ENCODE results near the gene MCAT. TPM values are rescaled to one million over a fixed set of nuclear protein-coding genes. Genes with fewer than 3 reads are reported as not detected.

Gene MCAT
- total and polyA plus RNA-seq, 2 experiments from 2014 or later: 16.0 to 18.2 TPM

DNA sequence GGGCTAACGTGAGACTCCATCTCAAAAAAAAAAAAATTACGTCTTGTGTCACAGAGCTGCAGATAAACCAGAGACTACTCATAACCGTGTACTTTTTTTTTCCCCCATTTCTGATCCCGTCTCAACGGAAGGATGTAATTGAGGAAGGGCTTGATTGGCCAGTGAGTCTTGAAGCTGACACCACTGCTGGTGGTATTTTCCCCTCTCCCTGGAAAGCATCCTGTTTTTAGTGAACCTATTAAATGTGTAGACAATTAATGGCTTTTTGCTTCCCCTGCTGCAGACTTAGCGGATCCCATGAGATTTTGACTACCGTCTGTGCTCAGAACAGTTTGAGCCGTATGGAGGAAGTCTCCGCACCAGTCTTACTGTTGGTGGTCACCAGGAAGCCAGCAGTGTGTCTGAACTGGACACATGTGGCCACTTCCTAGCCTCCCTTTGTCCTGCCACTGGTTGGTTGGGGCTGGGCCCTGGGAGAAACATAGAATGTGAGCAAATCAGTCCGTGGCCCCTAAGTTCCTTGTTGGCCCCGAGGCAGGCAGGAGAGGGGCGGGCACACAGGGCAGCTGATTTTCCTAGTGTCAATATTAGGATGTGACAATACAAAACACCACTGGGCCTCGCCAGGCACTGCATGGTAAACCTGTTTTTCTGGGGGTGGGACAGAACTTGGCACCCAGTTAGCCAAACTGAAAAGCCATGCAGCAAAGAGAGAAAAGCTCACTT lies 29.5 kb downstream of the MCAT start:
- TF ChIP-seq EZH2 (IDR thresholded peaks at IDR 0.05; ENCODE audit: insufficient read depth, poor library complexity, severe bottlenecking): no peak
- no peak for TF ChIP-seq EZH2phosphoT487 (IDR thresholded peaks at IDR 0.05; ENCODE audit: insufficient read depth, low read depth)
- Histone ChIP-seq H3F3A (ENCODE audit: insufficient read depth) (no peaks in the 10 kb centered on the region), H3K9me3 (ENCODE audit: low read depth) (no peaks in the 10 kb centered on the region), H3K27ac (no peak overlapping the region), H3K9me2 (ENCODE audit: insufficient read depth) (no peaks in the 10 kb centered on the region), H3K4me3 (no peak overlapping the region), H3K9ac (no peak overlapping the region), H2AFZ (no peak overlapping the region), H3K4me1 (ENCODE audit: insufficient read depth) (no peaks in the 10 kb centered on the region), H3K79me2 (ENCODE audit: insufficient read depth) (no peaks in the 10 kb centered on the region), H3K27me3 (replicated peaks; ENCODE audit: insufficient read depth) (peaks cover 20% of the 10 kb centered on the region), H3K4me2 (ENCODE audit: unreplicated experiment) (no peak overlapping the region), H3K36me3 (ENCODE audit: low read depth) (no peaks in the 10 kb centered on the region), H4K20me1 (ENCODE audit: insufficient read depth) (no peaks in the 10 kb centered on the region)
- WGBS, 2 experiments (ENCODE audit: low coverage in 1 of 2, low lambda C conversion rate in 2 of 2, missing lambda C conversion rate in 2 of 2): 64 to 65% methylated on average over 13 of the region's 13 CpGs
- DNase-seq: no peak
- in situ Hi-C loops (cut with MboI): no loop called here

GRCh38 chr22:43110927-43111623 lies 32.1 kb downstream of the MCAT start:
- Histone ChIP-seq H3K79me2 (ENCODE audit: insufficient read depth) (no peaks in the 10 kb centered on the region), H3K9me2 (ENCODE audit: insufficient read depth) (no peaks in the 10 kb centered on the region), H3K9ac (no peak overlapping the region), H3K9me3 (ENCODE audit: low read depth) (no peaks in the 10 kb centered on the region), H3K4me3 (peak overlapping the region; percentile 64), H3K27me3 (replicated peaks; ENCODE audit: insufficient read depth) (peaks cover 25% of the 10 kb centered on the region), H3K4me2 (ENCODE audit: unreplicated experiment) (peak overlapping the region; percentile 87), H2AFZ (peak overlapping the region; percentile 62), H3F3A (ENCODE audit: insufficient read depth) (no peaks in the 10 kb centered on the region), H3K4me1 (ENCODE audit: insufficient read depth) (no peaks in the 10 kb centered on the region), H3K36me3 (ENCODE audit: low read depth) (no peaks in the 10 kb centered on the region), H3K27ac (no peak overlapping the region), H4K20me1 (ENCODE audit: insufficient read depth) (no peaks in the 10 kb centered on the region)
- in situ Hi-C loops (cut with MboI): no loop called here
- peak; percentile 15 for TF ChIP-seq EZH2 (IDR thresholded peaks at IDR 0.05; ENCODE audit: insufficient read depth, poor library complexity, severe bottlenecking)
- TF ChIP-seq EZH2phosphoT487 (IDR thresholded peaks at IDR 0.05; ENCODE audit: insufficient read depth, low read depth): no peak
- peak; percentile 11 for DNase-seq
- WGBS, 2 experiments (ENCODE audit: low coverage in 1 of 2, low lambda C conversion rate in 2 of 2, missing lambda C conversion rate in 2 of 2): 12 to 13% methylated on average over 76 to 84 of the region's 86 CpGs

DNA sequence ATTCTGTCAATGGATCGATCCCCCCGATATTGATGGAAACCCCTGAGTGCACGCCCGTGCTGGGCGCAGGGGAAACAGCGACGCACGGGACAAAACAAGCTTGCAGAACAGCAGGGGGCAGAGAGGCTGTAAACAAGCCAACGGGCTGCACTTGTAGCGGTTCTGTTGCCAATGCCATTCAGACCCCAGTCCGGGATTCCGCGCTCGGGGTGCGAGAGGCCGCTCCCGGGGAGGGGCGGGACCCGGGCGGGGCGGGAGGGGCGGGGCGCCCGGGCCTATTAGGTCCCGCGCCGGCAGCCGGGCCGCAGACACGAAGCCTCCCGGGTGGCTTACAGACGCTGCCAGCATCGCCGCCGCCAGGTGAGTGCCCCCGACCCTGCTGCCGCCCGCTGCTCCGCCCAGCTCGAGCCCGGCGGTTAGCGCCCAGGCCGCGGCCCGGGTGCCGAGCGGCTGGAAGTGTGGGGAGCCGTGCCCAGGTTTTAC lies 32.7 kb downstream of the MCAT start, which contains the start of gene BIK:
BIK (plus strand) TSS at position 307 of the 483 bp plus-strand sequence. CDS start 13,273 bp downstream, outside the sequence.
- no peaks in the 10 kb centered on the region for H3K36me3 ChIP-seq (ENCODE audit: low read depth)
- WGBS, 2 experiments (ENCODE audit: low coverage in 1 of 2, low lambda C conversion rate in 2 of 2, missing lambda C conversion rate in 2 of 2): 2% methylated on average over 23 to 31 of the region's 49 CpGs
- peak within 1 kb of the TSS; percentile 64 for H3K4me3 ChIP-seq
- in situ Hi-C loops (cut with MboI): no loop called here
- H3K4me2 ChIP-seq (ENCODE audit: unreplicated experiment): peak within 1 kb of the TSS; percentile 87
- no peaks in the 10 kb centered on the region for H3K9me2 ChIP-seq (ENCODE audit: insufficient read depth)
- peak; percentile 44 for DNase-seq
- no peaks in the 10 kb centered on the region for H3K79me2 ChIP-seq (ENCODE audit: insufficient read depth)
- H2AFZ ChIP-seq: peak within 1 kb of the TSS; percentile 63
- peaks cover 25% of the 10 kb centered on the region for H3K27me3 ChIP-seq (replicated peaks; ENCODE audit: insufficient read depth)
- TF ChIP-seq EZH2 (IDR thresholded peaks at IDR 0.05; ENCODE audit: insufficient read depth, poor library complexity, severe bottlenecking) (peak; percentile 75), EZH2phosphoT487 (IDR thresholded peaks at IDR 0.05; ENCODE audit: insufficient read depth, low read depth) (no peak; the same call in 1 of the 2 replicates)
- H3K9ac ChIP-seq: no peak within 1 kb of the TSS
- no peaks in the 10 kb centered on the region for H3K4me1 ChIP-seq (ENCODE audit: insufficient read depth)
- no peak within 1 kb of the TSS for H3K27ac ChIP-seq
- no peaks in the 10 kb centered on the region for H3F3A ChIP-seq (ENCODE audit: insufficient read depth)
- no peaks in the 10 kb centered on the region for H4K20me1 ChIP-seq (ENCODE audit: insufficient read depth)
- H3K9me3 ChIP-seq (ENCODE audit: low read depth): no peaks in the 10 kb centered on the region

- peak; percentile 82 for TF ChIP-seq EZH2phosphoT487 (IDR thresholded peaks at IDR 0.05; ENCODE audit: insufficient read depth, low read depth)
- peak; percentile 55 for TF ChIP-seq EZH2 (IDR thresholded peaks at IDR 0.05; ENCODE audit: insufficient read depth, poor library complexity, severe bottlenecking)
- no peaks in the 10 kb centered on the region for H3K9me3 ChIP-seq (ENCODE audit: low read depth)
- peak; percentile 20 for DNase-seq
- H3F3A ChIP-seq (ENCODE audit: insufficient read depth): no peaks in the 10 kb centered on the region
- H3K9ac ChIP-seq: no peak overlapping the region
- H3K79me2 ChIP-seq (ENCODE audit: insufficient read depth): no peaks in the 10 kb centered on the region
- in situ Hi-C loops (cut with MboI): no loop called here
- WGBS, 2 experiments (ENCODE audit: low coverage in 1 of 2, low lambda C conversion rate in 2 of 2, missing lambda C conversion rate in 2 of 2): 1 to 5% methylated on average over 23 to 32 of the region's 32 CpGs
- peak overlapping the region; percentile 63 for H2AFZ ChIP-seq
- no peaks in the 10 kb centered on the region for H3K9me2 ChIP-seq (ENCODE audit: insufficient read depth)
- H3K27me3 ChIP-seq (replicated peaks; ENCODE audit: insufficient read depth): peaks cover 25% of the 10 kb centered on the region
- H3K4me1 ChIP-seq (ENCODE audit: insufficient read depth): no peaks in the 10 kb centered on the region
- H3K4me2 ChIP-seq (ENCODE audit: unreplicated experiment): peak overlapping the region; percentile 87
- peak overlapping the region; percentile 64 for H3K4me3 ChIP-seq
- no peaks in the 10 kb centered on the region for H3K36me3 ChIP-seq (ENCODE audit: low read depth)
- H3K27ac ChIP-seq: no peak overlapping the region
- H4K20me1 ChIP-seq (ENCODE audit: insufficient read depth): no peaks in the 10 kb centered on the region
Measured at GRCh38 chr22:43109921-43110443, 33.2 kb downstream of the MCAT start.
